Stimulated activated CD4-positive, alpha-beta T cell treated with anti-CD3 and anti-CD28 coated beads, TNF-alpha, amount 100 ng/mL, for 1 hour (primary cell): ENCODE measurements around the gene KLRK1.
"Not testable (repeated sequence)": the region's sequence is repeated elsewhere in the genome, so short reads cannot be mapped to it uniquely, and the experiment has no call there.

Experiments
- DNase-seq, 3 donors: peaks; one replicate each; pipeline ENCODE4 v3.0.0-alpha.2; 2020; ENCODE audit warnings: low read depth in 3 of 3, low spot score in 1 of 3

KLRK1 gene

DNA sequence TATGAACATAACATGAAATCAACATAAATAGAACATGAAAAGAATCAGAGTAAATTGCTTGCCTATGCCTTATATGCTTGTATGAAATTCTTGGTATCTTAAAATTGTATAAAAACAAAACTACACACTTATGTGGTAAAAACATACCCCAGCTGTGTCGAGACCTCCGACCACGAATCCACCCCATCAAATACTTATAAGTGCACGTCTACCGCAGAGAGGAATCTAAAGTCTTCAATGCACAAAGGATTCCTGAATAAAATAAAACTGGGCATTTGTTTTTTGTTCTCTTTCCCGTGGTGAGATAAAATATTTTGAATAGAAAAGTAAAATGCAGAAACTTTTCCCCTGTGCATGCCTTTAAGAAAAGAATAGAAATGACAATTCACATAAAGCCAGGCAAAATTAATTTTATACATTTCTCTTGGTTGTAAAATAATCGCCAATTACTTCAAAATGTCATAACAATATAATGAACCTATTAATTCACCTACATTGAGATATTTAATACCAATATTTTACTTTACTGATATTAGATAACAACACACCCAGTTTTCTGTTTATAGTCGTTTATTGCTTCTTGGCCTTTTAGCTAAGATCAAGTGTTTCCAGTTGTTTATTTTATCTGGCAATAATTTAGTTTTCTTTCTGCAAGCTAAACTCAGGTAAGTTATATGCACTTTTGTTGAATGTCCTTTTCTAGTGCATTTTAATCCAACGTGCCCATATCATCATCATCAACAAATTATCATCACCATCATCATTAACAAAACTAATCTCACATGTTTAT is 1.0 kb downstream of the KLRK1 start:
- no peak for DNase-seq

DNA sequence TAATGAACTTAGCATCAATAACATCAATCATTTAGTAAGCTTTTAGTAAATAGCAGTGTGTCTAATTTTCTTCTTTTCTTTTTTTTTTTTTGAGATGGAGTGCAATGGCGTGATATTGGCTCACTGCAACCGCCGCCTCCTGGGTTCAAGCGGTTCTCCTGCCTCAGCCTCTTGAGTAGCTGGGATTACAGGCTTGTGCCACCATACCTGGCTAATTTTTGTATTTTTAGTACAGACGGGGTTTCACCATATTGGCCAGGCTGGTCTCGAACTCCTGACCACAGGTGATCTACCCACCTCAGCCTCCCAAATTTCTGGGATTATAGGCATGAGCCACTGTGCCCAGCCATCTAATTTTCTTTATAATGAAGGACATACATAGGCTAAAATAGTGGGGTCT is 2.3 kb downstream of the KLRK1 start:
- DNase-seq: not testable (repeated sequence)

DNA sequence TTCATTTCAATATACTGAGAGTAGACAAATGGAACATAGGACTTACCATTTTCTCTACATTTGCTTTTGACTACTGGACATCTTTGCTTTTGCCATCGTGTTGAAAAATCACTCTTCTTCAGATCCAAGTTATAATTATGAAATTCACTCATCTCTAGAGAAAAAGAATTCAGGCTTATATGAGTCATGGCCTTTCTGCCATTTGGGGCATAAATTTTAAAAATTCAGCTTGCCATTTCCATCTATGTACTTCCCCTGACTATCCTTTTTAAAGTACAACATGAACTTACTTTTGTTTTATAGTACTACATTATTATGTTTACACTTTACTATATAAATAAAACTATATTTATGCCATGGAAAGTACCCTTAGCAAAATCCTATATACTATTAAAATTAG is 3.0 kb downstream of the KLRK1 start:
- no peak for DNase-seq

DNA sequence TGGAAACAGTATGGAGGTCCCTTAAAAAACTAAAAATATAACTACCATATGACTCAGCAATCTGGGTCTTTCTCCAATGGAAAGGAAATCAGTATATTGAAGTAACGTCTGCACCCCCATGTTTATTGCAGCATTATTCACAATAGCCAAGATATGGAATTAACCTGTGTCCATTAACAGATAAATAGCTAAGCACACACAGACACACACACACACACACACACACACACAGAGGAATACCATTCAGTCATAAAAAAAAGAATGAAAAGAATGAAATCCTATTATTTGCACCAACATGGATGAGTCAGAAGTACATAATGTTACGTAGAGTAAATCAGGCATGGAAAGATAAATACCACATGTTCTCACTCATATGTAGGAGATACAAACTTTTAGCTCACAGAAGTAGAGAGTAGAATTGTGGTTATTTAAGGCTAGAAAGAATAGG is 4.7 kb downstream of the KLRK1 start:
- no peak for DNase-seq

DNA sequence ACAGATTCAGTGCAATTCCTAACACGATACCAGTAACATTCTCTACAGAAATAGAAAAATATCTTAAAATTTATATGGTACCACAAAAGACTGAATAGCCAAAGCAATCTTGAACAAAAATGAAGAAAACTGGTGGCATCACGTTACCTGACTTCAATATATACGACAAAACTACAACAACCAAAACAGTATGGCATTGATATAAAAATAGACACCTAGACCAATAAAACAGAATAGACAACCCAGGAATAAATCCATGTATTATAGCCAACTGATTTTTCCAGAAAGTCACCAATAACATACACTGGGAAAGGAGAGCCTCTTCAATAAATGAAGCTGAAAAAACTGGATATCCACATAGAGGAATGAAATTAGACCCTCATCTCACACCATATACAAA is 5.7 kb downstream of the KLRK1 start:
- no peak for DNase-seq

DNA sequence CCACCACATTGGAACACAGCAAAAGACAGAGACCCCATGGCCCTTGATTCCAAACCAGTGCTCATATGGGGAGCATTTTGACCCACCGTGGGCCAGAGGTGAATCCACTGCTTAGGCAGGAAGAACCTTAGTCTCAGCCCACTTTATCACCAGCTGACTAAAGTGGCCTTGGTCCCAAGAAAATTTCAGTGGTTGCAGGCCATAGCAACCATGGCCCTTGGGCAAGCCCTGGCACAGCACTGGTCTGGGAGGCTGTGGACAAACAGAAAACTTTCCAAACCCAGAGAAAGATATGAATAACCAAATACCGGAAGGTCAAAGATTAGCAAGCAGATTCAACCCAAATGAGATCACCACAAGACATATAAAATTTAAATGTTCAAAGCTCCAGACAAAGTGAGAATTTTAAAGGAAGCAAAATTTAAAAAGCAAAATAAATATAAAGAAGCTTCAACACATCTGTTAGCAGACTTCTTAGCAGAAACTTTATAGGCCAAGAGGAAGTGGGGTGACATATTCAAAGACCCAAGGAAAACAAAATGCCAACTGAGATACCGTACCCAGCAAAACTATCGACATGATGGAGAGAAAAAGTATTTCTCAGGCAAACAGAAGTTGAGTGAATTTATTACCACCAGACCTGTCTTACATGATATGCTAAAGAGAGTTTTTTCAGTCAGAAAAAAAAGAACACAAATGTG is 7.8 kb downstream of the KLRK1 start:
- no peak for DNase-seq

DNA sequence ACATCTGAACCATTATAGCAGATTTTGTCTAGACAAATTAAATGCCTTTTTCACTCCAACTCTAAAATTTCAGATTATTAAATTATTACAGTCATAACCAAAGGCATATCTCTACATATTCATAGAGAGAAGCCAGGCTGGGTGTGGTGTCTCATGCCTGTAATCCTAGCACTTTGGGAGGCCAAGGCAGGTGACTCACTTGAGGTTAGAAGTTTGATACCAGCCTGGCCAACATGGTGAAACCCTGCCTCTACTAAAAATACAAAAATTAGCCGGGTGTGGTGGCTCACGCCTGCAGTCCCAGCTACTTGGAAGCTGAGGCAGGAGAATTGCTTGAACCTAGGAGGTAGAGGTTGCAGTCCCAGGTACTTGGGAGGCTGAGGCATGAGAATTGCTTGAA is 11.1 kb downstream of the KLRK1 start:
- DNase-seq: not testable (repeated sequence)

DNA sequence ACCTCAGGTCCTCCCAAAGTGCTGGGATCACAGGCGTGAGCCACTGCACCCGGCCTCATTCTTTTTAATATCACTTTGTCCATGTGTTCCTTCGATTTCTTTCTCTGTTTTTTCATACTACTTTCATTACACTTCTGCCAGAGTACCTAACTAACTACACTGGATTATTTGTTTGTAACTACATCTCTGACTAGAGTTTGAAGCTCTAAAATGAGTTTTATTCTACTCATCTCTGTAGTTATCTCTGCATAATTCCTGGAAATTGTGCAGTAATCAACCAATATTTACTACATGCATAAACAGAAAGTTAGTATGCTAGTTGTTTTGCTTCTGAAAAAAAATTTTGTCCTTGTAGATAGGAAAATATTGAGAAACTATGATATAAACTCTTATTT is 15.2 kb downstream of the KLRK1 start:
- DNase-seq: no peak

DNA sequence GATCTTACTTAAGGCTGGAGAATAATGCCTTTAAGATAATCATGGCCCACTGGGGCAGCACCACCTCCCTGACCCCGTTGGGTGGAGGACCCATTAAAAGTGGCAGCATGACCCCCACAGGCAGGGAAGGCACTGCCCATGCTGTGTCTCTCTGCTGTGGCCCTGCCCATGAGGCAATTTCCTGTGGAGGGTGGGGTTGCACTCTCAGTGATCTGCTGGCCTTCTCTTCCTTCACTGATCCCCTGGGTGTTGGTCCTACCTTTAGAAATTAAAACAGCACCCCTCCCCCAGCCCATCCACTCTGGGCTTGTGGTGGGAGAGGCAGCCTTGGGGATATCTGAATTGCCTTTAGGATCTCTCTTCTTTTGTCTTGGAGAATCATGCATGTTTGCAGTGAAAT is 17.3 kb downstream of the KLRK1 start:
- DNase-seq: no peak

DNA sequence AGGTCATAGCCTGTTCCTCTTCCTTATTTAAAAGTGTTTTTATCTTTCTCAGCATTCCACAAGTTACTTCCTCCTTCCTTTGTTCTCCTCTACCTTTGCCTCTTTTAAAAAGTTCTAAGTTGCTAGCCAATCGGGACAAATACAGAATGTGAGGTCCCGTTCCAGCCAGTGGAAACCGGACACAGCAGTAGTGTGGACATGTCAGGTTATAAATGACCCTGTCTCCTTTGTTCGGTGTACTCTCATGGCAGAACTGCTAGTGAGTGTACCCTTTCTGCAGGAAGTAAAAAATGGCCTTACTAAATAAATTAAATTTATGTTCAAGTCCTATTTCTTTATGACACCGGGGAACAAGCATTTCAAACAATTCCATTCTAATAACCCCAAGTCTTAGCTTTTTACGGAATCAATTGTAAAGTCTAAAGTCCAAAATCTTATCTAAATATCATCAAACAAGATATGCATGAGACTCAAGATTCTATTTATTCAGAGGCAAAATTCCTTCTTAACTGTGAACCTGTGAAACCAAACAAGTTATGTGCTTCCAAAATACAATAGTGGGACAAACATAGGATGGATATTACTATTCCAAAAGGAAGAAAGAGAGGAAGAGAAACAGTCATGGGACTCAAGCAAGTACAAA is 17.8 kb downstream of the KLRK1 start:
- not testable (repeated sequence) for DNase-seq

DNA sequence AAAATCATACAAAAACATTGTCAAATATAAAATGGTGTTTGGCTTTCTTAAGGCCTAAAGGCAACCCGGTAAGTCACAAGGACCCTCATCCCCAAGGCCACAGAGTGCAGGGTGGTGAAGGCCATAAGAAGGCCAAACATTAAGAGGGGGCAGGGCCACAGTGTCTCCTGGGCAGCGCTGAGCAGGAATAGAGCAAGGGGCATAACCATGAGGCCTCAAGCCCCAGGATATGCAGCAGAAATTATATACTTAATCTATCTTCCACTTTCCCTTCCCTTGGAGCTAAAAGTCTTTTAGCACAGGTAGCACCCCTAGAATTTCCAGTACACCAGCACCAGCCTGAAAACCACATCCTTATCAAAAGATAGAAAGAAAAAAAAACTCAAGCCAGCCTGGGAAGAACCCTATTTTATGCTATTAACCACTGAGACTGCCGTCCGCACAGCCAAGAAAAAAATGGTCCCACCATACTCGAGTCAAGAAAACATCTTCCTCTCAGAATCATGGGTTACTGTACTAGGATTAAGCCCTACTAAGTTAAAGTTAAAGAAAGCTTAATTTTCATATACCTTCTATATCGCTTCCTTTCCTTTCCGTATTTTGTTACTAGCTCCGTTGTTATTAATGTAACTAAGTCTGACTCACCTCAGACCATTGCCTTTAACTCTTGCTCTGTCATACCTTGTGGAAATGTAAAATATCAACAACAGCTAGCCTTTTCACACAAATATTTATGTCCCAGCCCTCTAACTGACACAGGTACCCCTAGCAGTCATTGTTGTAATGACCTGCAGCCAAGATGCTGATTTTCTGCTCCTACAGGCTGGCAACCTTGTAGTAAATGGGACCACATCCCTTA is 20.1 kb downstream of the KLRK1 start:
- no peak for DNase-seq

DNA sequence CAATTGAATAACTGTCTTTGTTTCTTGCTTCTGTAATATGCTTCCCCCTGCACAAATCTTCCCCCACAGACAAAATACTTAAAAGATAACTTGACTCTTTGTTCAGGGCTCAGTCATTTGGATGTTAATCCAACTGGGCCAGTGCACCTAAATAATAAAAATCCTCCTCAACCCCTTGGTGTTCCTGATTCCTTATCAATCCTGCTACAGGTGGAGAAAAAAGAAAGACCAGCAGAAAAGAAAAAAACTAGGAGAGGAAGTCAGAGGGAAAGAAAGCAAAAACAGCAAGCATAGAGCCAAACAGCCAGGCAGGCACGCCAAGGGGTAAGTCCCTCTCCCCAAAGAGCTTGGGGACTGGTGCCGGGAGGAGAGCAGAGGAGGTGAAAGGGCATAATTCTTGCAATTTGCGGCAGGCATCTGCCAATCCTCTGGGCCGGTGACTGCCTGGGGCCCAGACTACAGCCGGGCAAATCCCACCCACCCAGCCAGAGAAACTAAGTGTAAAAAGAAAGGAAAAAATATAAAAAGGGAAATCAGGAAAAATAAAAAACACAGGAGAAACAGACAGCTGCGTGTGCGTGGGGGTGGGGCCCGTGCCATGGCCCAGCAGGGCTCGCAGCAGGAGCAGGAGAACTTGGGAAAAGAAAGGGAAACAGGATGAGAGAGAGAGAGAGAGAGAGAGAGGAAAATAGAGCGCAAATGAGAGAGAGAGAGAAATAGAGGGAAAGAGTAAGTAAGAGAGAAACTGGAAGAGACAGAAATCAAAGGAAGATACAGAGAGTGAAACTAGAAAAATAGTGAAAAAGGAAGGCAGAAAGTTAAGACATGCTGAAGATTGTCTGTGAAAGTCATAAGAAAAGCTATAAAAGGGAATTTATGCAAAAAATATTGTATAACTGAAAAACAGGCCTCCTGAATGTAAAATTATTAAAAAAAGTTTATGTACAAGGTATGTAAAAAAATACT is 21.4 kb downstream of the KLRK1 start:
- DNase-seq: no peak

DNA sequence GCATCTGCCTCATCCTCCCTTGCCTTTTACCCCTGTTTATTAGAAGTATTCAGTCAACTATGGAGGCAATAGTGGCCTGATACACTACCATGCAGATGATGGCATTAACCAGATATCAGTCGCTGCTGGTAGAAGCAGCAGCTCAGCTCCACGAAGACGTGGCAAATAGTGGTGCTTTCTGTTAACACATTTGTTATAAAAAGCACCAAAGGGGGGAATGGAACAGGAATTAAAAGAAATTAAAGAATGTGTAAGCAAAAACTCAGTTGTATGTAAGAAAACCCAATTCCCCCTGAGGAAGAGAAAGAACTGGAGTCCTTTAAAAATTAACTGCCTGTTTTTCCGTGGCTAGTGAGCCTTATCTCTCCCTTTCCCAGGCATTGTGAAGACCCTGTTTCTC is 22.1 kb downstream of the KLRK1 start:
- not testable (repeated sequence) for DNase-seq

DNA sequence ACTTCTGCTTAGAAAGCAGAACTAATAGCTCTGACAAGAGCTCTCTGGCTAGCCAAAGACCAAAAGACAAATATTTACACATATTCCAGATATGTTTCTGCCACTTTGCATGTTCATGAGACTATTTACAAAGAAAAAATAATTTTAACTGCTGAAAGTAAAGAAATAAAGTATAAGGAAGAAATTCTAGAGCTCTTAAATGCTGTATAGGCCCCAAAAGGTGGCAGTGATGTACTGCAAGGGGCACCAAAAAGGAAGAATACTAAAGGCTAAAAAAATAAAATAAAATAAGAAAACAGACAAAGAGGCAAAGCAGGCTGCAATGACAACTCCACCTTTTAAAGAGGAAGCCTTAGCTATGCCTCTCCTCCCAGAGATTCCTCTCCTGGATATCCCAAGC is 23.0 kb downstream of the KLRK1 start:
- no peak for DNase-seq

DNA sequence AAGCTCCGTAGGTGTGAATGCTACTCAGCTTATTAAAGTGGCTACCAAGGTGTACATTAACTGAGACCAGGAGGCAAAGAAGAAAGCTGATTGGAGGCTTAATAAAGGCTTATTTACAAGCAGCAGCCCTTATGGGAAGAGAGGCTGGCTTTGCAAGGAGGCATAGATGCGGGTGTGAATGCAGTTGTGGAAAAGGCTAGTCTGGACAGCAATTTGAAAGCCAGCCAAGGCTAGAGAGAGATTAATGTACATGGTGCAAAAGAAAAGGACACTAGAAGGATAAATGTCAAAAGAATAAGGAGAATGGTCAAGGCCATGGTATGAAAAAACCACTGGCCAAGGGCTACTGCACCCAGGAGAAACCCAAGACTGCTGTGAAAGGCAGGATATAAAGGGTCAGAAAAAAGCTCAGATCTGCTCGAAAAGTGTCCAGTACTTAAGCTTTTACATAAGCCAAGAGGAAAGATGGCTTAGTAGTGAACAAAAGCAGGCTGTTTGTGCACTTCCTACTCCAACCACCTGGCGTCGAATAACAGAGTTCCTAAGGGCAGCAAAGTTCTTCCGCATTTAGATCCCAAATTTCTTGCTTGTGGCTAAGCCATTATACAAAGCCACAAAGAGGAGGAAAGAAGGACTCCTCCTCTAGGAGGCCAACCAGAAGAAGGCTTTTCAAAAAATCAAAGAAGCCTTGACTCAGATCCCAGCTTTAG is 24.0 kb downstream of the KLRK1 start:
- DNase-seq: no peak

DNA sequence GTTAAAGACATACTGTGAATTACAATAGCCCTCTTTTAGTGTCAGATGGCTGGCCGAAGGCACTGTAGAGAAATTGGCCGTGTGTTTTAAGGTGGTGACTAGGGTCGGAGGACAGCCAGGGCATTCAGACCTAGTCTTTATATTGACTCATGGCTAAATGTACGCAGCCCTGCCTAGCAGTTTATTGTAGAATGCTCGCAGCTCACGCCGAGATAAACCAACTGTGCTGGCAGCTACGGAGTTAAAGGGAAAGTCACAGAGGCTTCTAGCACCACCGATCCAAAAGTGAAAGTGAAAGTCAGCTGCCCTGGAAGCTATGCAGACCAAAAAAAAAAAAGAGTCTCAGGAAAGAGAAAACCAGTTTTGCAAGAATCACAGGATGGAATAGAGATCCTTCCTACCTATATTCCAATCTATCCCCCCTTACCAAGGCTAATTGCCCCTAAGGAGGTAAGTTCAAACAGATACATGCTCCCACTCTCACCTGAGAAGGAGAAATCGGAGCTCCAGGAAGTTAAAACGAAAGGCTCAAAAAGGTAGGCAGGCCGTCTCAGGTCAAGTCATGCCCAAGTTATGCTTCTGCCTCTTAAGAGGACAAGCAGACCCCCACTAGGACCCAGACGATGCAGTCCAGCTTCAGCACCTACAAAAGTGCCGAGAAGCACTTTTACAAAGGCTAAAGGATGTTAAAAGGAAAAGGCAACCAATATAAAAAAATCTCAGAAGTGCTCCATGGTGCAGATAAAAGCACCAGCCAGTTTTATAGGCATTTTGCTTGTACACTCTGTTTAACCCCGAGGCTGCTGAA is 24.8 kb downstream of the KLRK1 start:
- DNase-seq: peak in 2 of 3 donors; percentile 16 to 20

DNA sequence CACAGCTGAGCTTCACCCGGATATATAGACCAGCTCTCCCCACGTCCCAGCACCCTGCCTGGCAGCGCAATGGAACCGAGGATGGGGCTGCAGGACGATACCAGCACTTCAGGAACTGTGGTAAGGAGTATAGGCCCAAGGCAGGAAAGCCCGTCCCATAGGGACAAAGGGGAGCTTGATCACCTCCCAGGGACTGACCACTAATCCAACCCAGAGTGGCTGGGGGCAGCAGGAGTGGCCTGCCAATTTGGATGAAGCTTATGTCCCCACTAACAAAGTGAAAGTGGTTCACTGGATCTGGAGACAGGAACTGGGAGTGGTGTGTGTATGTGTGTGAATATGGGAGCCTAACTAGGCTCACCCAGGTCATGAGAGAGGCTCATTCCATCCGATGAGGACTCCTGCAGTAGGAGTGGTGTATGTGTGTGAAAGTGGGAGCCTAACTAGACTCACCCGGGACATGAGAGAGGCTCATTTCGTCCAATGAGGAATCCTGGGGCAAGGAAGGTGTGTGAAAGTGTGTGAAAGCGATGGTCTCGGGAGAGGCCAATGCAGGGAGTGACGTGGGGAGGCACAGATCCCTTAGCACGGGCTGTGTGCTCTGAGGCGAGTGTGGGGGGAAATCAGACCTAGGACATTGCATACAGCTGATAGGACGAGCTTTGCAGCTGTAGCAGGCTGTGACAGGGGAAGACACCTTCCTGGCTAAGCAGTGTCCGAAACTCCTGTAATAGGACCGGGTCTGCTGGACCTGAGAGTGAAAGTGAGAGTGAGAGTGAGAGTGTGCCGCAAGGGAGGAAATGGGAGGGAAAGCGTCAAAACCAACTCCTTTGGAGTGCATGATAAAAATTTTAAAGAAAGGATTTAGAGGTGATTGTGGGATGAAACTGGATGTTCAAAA is 25.7 kb downstream of the KLRK1 start:
- no peak for DNase-seq

DNA sequence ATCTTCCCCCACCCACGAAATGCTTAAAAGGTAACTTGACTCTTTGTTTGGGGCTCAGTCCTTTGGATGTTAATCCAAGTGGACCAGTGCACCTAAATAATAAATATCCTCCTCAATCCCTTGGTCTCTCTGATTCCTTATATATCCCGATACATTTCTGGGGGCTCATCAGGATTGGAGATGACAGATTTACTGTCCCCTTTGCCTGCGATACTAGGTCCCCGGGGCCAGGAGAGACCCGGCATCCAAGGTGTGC is 26.3 kb downstream of the KLRK1 start:
- DNase-seq: no peak
